Natural killer cell (primary cell): Measurements from ENCODE around the gene VPS52. TPM values are rescaled to one million over a fixed set of nuclear protein-coding genes. Genes with fewer than 3 reads are reported as not detected.

Experiments used
- ATAC-seq, 3 donors: fragments of 150-1000 bp in 2 of 3; fragments of 200-7000 bp in 1 of 3; cut with Tn5 transposase; 1 replicate in 1 of 3; 2 replicates in 2 of 3; pipeline ENCODE4 v1.10.0; 2021; ENCODE audit warnings: mild to moderate bottlenecking in 2 of 3, moderate library complexity in 2 of 3
- DNase-seq, 2 donors: peaks; one replicate each; pipeline versions ENCODE4 v3.0.0 to v3.0.0-alpha.2; 2013 to 2021; ENCODE audit warnings: mixed read lengths in 1 of 2
- H3K27ac ChIP-seq: one replicate; pipeline ENCODE4 v1.5.1; 2013; ENCODE audit warnings: mild to moderate bottlenecking, low read length
- H3K27me3 ChIP-seq: one replicate; pipeline ENCODE4 v1.6.1; 2013; ENCODE audit warnings: low read length; ENCODE audit not compliant: control insufficient read depth, insufficient read depth
- H3K36me3 ChIP-seq: one replicate; pipeline ENCODE4 v1.6.1; 2013; ENCODE audit warnings: low read length; ENCODE audit not compliant: control insufficient read depth, insufficient read depth
- H3K4me1 ChIP-seq: one replicate; pipeline ENCODE4 v1.6.1; 2013; ENCODE audit warnings: low read length; ENCODE audit not compliant: control insufficient read depth, insufficient read depth
- H3K4me3 ChIP-seq: one replicate; pipeline ENCODE4 v1.5.1; 2013; ENCODE audit warnings: low read length
- H3K9me3 ChIP-seq: one replicate; pipeline ENCODE4 v1.6.1; 2013; ENCODE audit warnings: low read length; ENCODE audit not compliant: control insufficient read depth, insufficient read depth
- H3K27ac Mint-ChIP-seq, 2 donors: one replicate each; pipeline ENCODE4 v1.8.0; 2022; ENCODE audit warnings: mild to moderate bottlenecking in 2 of 2, mixed read lengths in 2 of 2, moderate library complexity in 1 of 2
- H3K27me3 Mint-ChIP-seq, 2 donors: one replicate each; pipeline ENCODE4 v1.8.0; 2022; ENCODE audit warnings: low read depth in 2 of 2, mixed read lengths in 2 of 2
- H3K36me3 Mint-ChIP-seq: one replicate; pipeline ENCODE4 v1.8.0; 2022; ENCODE audit warnings: mixed read lengths
- H3K4me1 Mint-ChIP-seq, 2 donors: one replicate each; pipeline ENCODE4 v1.8.0; 2022; ENCODE audit warnings: mixed read lengths in 2 of 2
- H3K4me3 Mint-ChIP-seq: one replicate; pipeline ENCODE4 v1.8.0; 2022; ENCODE audit warnings: mild to moderate bottlenecking, moderate library complexity, mixed read lengths
- H3K9me3 Mint-ChIP-seq, 2 donors: one replicate each; pipeline ENCODE4 v1.8.0; 2022; ENCODE audit warnings: mixed read lengths in 2 of 2
- WGBS: methylation state at CpG from one replicate; pipeline ENCODE4 v1.1.7; 2013; ENCODE audit warnings: missing lambda C conversion rate; ENCODE audit not compliant: insufficient coverage; 5-methylcytosine and 5-hydroxymethylcytosine counted together
- intact Hi-C: fragments of 100-400 bp; cut with micrococcal nuclease; formaldehyde crosslinking; loops from one replicate; pipeline ENCODE4 v1.14.2; 2022
- total RNA-seq, 4 donors: library from RNA; stranded (reverse); fragments of 120-200 nt in 1 of 4; gene quantifications; one replicate each; pipeline versions ENCODE4 v1.2.3 to v1.2.4, GENCODE V29; 2013 to 2022
- TF ChIP-seq, protein P1 (sequence below): fragments of 200-600 bp; IDR thresholded peaks from one replicate; pipeline ENCODE4 v1.8.0; 2022; ENCODE audit warnings: antibody characterized with exemption

VPS52 gene
- total RNA-seq, 3 donors from 2014 or later (not counting 1 experiment from before 2014, with no cell fraction given), result 98.0 to 112 (median 99.4) TPM

- no peaks in the 10 kb centered on the region for H3K9me3 Mint-ChIP-seq
- no peaks in the 10 kb centered on the region for H3K27me3 ChIP-seq
- WGBS, result under 1% methylated on average over 54 of the region's 54 CpGs
- peak overlapping the region; percentile 81 for H3K4me3 ChIP-seq
- TF ChIP-seq, protein P1, sequence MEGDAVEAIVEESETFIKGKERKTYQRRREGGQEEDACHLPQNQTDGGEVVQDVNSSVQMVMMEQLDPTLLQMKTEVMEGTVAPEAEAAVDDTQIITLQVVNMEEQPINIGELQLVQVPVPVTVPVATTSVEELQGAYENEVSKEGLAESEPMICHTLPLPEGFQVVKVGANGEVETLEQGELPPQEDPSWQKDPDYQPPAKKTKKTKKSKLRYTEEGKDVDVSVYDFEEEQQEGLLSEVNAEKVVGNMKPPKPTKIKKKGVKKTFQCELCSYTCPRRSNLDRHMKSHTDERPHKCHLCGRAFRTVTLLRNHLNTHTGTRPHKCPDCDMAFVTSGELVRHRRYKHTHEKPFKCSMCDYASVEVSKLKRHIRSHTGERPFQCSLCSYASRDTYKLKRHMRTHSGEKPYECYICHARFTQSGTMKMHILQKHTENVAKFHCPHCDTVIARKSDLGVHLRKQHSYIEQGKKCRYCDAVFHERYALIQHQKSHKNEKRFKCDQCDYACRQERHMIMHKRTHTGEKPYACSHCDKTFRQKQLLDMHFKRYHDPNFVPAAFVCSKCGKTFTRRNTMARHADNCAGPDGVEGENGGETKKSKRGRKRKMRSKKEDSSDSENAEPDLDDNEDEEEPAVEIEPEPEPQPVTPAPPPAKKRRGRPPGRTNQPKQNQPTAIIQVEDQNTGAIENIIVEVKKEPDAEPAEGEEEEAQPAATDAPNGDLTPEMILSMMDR, result peak; percentile 64
- peak overlapping the region; percentile 99 for H3K4me3 Mint-ChIP-seq
- peak; percentile 74 to 88 (median 79) for ATAC-seq
- H3K4me1 ChIP-seq, result peaks cover 34% of the 10 kb centered on the region
- peak overlapping the region; percentile 88 for H3K27ac ChIP-seq
- intact Hi-C loops, result loop anchor here (1.0 to 2.0 kb wide), 4 partner anchors 10 to 99 kb away; partner anchors contain the start of genes B3GALT4, PFDN6, RXRB and SLC39A7
- H3K27ac Mint-ChIP-seq, result peak overlapping the region; percentile 99
- no peaks in the 10 kb centered on the region for H3K9me3 ChIP-seq
- H3K36me3 ChIP-seq, result peaks cover 43% of the 10 kb centered on the region
- no peaks in the 10 kb centered on the region for H3K27me3 Mint-ChIP-seq
- H3K36me3 Mint-ChIP-seq, result no peaks in the 10 kb centered on the region
- peaks cover 36 to 63% of the 10 kb centered on the region in 2 donors for H3K4me1 Mint-ChIP-seq
- peak; percentile 91 to 97 for DNase-seq
These were observed 27.7 kb upstream of the VPS52 start for GRCh38 chr6:33299237-33299944.

DNA sequence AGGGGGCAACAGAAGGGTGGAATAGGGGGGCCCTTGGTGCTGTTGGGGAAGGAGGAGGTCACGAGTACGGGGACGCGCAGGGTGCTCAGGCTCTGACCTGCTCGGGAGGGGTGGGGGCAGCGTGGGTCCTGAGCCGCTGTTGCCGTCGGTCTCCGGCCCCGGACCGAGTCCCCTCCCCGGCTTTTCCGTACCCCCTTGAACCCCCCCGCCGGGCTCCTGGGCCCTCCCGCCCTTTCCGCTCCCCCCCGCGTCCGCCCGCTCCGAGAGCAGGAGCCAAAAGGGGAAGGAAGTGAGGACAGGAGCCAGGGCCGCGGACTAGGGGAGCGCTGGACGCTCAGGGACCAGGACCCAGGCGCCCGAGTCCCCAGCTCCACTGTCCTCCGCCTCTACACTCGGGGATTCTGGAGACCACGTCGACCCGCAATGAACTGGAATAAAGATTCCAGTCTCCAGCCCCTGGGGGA, 27.1 kb upstream of the VPS52 start, which contains the start of gene RGL2:
Gene RGL2, minus strand, starts transcription at position 170 of the 464 bp plus-strand sequence. CDS start 332 bp downstream, outside the sequence.
- Mint-ChIP-seq H3K36me3 (no peaks in the 10 kb centered on the region), H3K27me3 (no peaks in the 10 kb centered on the region), H3K27ac (peak within 1 kb of the TSS; percentile 99), H3K9me3 (no peaks in the 10 kb centered on the region), H3K4me3 (peak within 1 kb of the TSS; percentile 99), H3K4me1 (peaks cover 35 to 57% of the 10 kb centered on the region in 2 donors)
- H3K9me3 ChIP-seq, result no peaks in the 10 kb centered on the region
- intact Hi-C loops, result loop anchor here (1.0 to 2.0 kb wide), 4 partner anchors 10 to 98 kb away; partner anchors contain the start of genes B3GALT4, PFDN6, RXRB and SLC39A7
- TF ChIP-seq, protein P1, result no peak
- H3K4me3 ChIP-seq, result peak within 1 kb of the TSS; percentile 81
- H3K27ac ChIP-seq, result peak within 1 kb of the TSS; percentile 88
- DNase-seq (peak in 1 of 2 donors; percentile 74), ATAC-seq (peak; percentile 30 to 64 (median 35))
- no peaks in the 10 kb centered on the region for H3K27me3 ChIP-seq
- WGBS, result 0% methylated on average over 34 of the region's 34 CpGs
- peaks cover 41% of the 10 kb centered on the region for H3K36me3 ChIP-seq
- peaks cover 30% of the 10 kb centered on the region for H3K4me1 ChIP-seq

GRCh38 chr6:33297956-33298772, 26.5 kb upstream of the VPS52 start:
- peak in 1 of 2 donors; percentile 85 for DNase-seq
- Histone ChIP-seq H3K9me3 (no peaks in the 10 kb centered on the region), H3K4me3 (peak overlapping the region; percentile 81), H3K4me1 (peaks cover 30% of the 10 kb centered on the region), H3K27ac (peak overlapping the region; percentile 88), H3K27me3 (no peaks in the 10 kb centered on the region), H3K36me3 (peaks cover 41% of the 10 kb centered on the region)
- intact Hi-C loops, result loop anchor here (2.0 kb wide), 2 partner anchors 15 to 97 kb away; partner anchors contain the start of genes RXRB and SLC39A7
- WGBS, result under 1% methylated on average over 34 of the region's 42 CpGs
- no peaks in the 10 kb centered on the region for H3K27me3 Mint-ChIP-seq
- H3K36me3 Mint-ChIP-seq, result no peaks in the 10 kb centered on the region
- ATAC-seq, result peak in 2 of 3 donors; percentile 3 to 7
- TF ChIP-seq, protein P1, result no peak
- peaks cover 30 to 53% of the 10 kb centered on the region in 2 donors for H3K4me1 Mint-ChIP-seq
- H3K27ac Mint-ChIP-seq, result peak overlapping the region; percentile 99
- peak overlapping the region; percentile 99 for H3K4me3 Mint-ChIP-seq
- H3K9me3 Mint-ChIP-seq, result no peaks in the 10 kb centered on the region
